GM23338 (cell line): Measurements from ENCODE around the gene SASH1. TPM values are rescaled to one million over a fixed set of nuclear protein-coding genes. Genes with fewer than 3 reads are reported as not detected.

Experiments
- ETS1 ChIP-seq: IDR thresholded peaks from 2 replicates; pipeline ENCODE4 v1.6.1; 2016; ENCODE audit warnings: antibody characterized with exemption
- POLR2AphosphoS5 ChIP-seq: IDR thresholded peaks from 2 replicates; pipeline ENCODE4 v1.6.1; 2016; ENCODE audit warnings: antibody characterized with exemption, low read depth
- REST ChIP-seq: IDR thresholded peaks from one replicate; pipeline ENCODE4 v1.6.1; 2018; ENCODE audit warnings: antibody characterized with exemption; ENCODE audit not compliant: unreplicated experiment
- STAT1 ChIP-seq: IDR thresholded peaks from one replicate; pipeline ENCODE4 v1.6.1; 2016; ENCODE audit warnings: antibody characterized with exemption; ENCODE audit not compliant: unreplicated experiment
- ZNF331 ChIP-seq: fragments of 250-450 bp; sonication (Bioruptor Pico); IDR thresholded peaks from 2 replicates; pipeline ENCODE4 v1.5.0; 2020; ENCODE audit warnings: low read depth, mild to moderate bottlenecking, moderate library complexity
- ZNF462 ChIP-seq: fragments of 250-450 bp; sonication (Bioruptor Pico); IDR thresholded peaks from 2 replicates; pipeline ENCODE4 v1.5.0; 2020; ENCODE audit warnings: mild to moderate bottlenecking, moderate library complexity
- polyA plus RNA-seq: library from polyadenylated mRNA; unstranded; fragments of >200 nt; fragmentation: Nextera tagmentation; extraction: Ambion mirVana; gene quantifications from 2 replicates; pipeline ENCODE4 v1.2.1, GENCODE V29; 2016
- total RNA-seq: library from RNA; depleted of rRNA; stranded (reverse); fragments of >200 nt; shearing (Covaris generic); gene quantifications from 2 replicates; pipeline ENCODE4 v1.2.3, GENCODE V29; 2014
- TF ChIP-seq, protein P1 (sequence below), 2 experiments: fragments of 200-600 bp in 1 of 2; sonication (generic) in 1 of 2; conservative IDR thresholded peaks; 2 replicates each; pipeline versions ENCODE4 v1.5.1 to v1.6.1; 2016 to 2017; ENCODE audit warnings: antibody characterized with exemption in 2 of 2, low read depth in 2 of 2, mild to moderate bottlenecking in 2 of 2, moderate library complexity in 1 of 2

The SASH1 gene
- total and polyA plus RNA-seq, 2 experiments from 2014 or later = 8.2 to 30.2 TPM

GRCh38 chr6:148580442-148580841 is 237.8 kb downstream of the SASH1 start (continued):
- no peak for TF ChIP-seq ZNF462
- no peak for TF ChIP-seq ETS1
- no peak for TF ChIP-seq POLR2AphosphoS5
- TF ChIP-seq, protein P1, sequence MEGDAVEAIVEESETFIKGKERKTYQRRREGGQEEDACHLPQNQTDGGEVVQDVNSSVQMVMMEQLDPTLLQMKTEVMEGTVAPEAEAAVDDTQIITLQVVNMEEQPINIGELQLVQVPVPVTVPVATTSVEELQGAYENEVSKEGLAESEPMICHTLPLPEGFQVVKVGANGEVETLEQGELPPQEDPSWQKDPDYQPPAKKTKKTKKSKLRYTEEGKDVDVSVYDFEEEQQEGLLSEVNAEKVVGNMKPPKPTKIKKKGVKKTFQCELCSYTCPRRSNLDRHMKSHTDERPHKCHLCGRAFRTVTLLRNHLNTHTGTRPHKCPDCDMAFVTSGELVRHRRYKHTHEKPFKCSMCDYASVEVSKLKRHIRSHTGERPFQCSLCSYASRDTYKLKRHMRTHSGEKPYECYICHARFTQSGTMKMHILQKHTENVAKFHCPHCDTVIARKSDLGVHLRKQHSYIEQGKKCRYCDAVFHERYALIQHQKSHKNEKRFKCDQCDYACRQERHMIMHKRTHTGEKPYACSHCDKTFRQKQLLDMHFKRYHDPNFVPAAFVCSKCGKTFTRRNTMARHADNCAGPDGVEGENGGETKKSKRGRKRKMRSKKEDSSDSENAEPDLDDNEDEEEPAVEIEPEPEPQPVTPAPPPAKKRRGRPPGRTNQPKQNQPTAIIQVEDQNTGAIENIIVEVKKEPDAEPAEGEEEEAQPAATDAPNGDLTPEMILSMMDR (conservative IDR thresholded peaks at IDR 0.05; ENCODE audit: low read depth in 2 of 2) = no peak
- TF ChIP-seq STAT1 = no peak
- TF ChIP-seq REST = no peak
- no peak for TF ChIP-seq ZNF331 (CRISPR knock-in tag)
